HG03460 (cell line): ENCODE measurements around the gene ALX3.

Source experiments
- ATAC-seq: cut with Tn5 transposase; IDR thresholded peaks from one replicate; pipeline ENCODE4 v1.9.1; 2021; ENCODE audit not compliant: unreplicated experiment

The ALX3 gene

GRCh38 chr1:110067479-110067892, 3.0 kb downstream of the ALX3 start:
- ATAC-seq: no peak

DNA sequence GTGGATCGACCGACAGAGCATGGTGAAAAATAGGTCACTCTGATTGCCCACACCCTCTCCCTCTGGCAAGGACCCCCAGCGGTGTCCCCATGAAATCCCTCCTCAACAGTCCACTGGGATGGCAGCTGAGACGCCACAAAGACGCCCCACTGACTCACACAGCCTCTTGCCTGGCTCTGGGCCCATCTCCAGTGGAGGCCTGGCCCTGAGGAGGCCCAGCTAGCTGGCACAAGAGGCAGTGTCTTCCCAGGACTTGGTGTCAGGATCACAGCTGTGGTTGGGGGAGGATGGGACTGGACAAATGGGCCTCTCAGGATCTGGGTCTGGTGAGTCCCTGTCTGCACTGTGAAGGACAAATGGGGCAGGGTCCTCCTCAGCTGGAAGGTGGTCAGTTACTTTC, 4.6 kb downstream of the ALX3 start:
- no peak for ATAC-seq

DNA sequence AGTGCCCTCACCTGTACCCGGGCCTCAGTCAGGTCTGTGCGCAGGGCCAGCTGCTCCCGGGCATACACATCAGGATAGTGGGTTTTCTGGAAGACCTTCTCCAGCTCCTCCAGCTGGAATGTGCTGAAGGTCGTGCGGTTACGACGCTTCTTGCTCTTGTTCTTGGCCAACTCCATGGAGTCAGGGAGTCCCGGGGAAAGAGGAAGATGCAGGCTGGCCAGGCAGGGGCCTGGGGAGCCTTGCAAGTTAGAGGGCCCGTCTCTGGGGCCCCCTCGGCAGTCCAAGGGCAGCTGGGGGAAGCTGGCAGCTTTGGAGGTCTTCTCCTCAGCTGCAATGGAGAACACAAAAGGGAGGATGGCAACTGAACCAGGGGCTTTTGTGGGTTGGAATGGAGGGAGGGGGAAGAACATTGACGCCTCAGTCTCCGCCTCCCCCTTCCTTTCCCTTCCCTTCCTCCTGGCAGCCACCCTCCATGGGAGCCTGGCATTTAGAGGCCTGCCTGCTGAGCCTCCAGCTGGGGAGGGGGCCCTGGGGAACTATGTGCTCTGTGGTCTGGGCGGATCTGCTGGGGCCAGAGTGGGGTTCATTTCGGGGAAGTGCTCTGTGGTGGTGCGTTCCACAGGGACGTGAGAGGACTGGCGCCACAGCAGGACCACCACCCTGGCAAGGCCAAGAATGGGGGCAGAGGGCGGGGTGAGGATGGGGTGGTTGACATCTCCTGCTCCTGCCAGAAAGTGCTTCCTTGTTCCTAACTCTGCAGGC, 5.7 kb downstream of the ALX3 start:
- ATAC-seq: no peak

DNA sequence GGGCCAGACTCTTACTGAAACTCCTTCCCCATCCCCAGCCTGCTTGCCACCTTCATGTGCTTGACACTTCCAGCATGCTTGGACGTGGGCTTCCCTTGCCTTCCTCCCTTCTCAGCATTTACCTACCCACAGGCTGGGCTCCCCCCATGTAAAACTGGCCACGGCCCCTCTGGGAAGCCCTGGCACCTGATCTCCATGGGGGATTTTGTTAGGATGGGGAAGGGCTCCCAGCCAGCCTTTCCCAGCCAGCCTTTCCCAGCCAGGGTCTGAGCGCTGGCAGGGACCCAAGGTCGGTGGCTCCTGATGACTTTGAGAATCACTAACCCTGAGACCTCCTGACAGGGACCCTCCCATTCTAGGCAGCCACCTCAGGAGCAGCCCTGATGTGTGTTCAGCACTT, 6.7 kb downstream of the ALX3 start:
- no peak for ATAC-seq

- no peak for ATAC-seq
These were observed 7.9 kb downstream of the ALX3 start for GRCh38 chr1:110062612-110063011.

DNA sequence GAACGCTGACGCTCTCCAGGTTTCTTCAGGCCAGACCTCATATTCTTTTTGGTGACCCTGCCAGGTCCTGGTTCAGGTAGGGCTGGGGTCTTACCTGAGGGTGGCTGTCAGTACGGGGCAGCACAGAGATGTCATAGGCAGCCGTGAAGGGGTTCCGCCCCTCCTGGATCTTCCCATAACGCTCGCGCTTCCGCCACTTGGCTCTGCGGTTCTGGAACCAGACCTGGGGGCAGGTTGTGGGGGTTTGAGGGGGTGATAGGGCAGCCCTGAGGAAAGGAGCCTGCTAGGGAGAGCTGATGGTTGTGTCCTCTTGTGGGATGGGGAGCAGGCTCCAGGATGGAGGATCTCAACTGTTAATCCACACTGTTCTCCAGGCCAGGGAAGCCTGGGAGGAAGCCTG, 9.1 kb downstream of the ALX3 start:
- no peak for ATAC-seq

- no peak for ATAC-seq
These were observed 9.8 kb downstream of the ALX3 start for GRCh38 chr1:110060662-110061060.

DNA sequence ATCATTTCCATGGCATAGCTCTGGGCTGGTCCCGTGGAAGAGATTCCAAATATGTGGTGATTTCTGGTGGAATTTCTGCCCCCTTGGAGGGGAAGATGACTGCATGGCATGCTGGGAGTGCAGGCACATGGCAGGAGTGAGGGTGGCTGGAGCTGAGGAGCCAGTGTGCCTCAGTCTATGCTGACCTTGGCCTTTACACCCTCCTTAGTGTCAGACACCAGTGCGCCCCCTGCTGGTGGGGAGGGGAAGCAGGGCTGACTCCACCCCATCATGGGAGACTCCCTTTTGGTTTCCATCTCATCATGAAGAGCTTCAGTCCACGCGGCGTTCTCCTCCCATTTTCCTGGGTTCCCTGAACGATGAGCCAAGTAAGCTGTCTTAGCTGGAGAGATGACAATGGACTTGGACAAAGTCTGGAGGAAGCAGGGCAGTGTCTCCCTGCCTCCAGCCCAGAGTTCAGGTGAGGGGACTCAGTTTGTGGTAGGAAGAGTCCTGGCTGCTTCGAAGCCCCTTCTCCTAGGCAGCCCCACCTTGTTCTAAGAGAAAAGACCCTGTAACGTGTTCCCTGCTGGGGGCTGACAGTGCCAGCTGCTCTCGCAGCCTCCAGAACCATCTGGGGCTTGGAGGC, 10.3 kb downstream of the ALX3 start:
- no peak for ATAC-seq

- ATAC-seq: no peak
These were observed 11.2 kb downstream of the ALX3 start for GRCh38 chr1:110059133-110059863.

DNA sequence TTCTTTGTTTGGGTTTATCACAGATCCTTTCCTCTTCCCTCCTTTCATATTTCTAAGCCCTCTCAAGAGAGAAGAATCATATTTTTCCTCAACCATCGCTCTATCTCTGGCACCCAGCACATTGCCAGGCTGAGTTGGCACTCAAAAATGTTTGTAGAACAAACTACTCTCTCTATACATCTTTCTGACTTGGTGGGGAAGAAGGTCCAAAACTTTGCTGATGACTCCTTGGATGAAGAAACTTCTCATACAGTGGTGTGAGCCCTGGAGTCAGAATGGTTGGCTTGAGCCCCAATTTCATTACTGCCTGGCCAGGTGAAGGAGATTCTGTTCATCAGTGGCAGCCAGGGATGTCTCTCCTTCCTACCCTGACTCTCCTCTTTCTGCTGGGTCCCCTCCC, 11.9 kb downstream of the ALX3 start:
- no peak for ATAC-seq

- no peak for ATAC-seq
These were observed 12.4 kb downstream of the ALX3 start for GRCh38 chr1:110057963-110058518.

DNA sequence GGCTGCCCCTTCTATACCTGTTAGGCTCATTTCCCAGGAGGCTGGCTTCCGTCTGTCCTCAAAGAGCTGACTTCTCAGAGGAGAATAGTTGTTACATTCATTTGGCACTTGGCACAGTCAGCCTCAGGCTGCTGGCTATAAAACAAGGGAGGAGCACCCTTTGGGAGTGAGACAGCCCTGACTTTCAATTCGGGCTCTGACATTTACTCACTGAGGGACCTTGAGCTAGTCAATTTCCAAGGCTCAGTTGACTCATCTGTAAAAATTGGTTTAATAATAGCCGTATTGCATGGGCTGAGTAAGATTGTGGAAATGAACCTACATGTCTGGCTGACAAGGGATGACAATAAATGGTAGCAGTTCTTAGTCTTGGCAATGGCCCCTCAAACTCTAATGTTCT, 13.7 kb downstream of the ALX3 start:
- ATAC-seq: no peak

GRCh38 chr1:110056285-110056683, 14.2 kb downstream of the ALX3 start:
- no peak for ATAC-seq

DNA sequence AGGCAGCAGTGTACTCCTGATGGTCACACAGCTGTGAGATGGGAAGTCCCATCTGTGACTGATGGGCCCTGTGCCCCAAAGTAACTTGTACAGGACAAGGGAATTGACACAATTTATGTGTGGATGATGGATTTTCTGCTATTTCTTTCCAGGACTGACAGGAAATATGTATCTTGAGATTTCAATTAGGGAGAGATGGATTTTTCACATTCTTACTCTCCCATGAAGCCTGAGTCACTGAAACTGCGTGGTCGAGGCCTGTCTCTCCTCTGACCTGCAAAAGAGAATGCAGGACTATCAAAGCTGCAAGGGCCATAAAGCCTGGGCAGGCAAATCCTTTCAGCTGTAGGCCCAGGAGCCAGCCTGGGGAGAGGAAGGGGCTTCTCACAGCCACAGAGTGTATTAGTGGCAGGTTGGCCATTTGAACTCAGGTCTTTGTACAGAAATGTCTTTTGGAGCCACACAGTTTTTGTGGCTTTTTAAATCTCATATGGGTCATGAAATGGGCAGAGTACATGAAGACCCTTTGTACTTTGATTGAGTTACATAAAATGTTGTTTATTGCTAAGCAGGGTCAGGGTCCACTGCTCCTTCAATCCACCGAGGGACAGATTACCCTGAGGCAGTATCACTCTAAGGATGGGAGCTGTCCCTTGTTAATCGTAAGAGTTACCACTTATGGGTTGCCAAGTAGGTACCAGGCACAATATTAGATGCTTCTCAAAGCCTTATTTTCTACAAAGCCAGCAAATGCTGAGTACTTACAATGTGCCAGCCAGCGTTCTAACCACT, 14.8 kb downstream of the ALX3 start:
- ATAC-seq: no peak

DNA sequence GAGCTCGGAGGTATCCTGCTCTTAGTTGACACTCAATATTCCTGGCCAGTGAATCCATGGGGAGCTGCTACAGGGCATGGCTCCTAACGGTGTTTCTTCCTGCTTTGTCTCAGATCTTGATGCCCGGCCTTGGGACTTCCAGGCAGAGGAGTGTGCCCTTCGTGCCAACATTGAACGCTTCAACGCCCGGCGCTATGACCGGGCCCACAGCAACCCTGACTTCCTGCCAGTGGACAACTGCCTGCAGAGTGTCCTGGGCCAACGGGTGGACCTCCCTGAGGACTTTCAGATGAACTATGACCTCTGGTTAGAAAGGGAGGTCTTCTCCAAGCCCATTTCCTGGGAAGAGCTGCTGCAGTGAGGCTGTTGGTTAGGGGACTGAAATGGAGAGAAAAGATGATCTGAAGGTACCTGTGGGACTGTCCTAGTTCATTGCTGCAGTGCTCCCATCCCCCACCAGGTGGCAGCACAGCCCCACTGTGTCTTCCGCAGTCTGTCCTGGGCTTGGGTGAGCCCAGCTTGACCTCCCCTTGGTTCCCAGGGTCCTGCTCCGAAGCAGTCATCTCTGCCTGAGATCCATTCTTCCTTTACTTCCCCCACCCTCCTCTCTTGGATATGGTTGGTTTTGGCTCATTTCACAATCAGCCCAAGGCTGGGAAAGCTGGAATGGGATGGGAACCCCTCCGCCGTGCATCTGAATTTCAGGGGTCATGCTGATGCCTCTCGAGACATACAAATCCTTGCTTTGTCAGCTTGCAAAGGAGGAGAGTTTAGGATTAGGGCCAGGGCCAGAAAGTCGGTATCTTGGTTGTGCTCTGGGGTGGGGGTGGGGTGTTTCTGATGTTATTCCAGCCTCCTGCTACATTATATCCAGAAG, 16.7 kb downstream of the ALX3 start:
- peak; percentile 59 for ATAC-seq

DNA sequence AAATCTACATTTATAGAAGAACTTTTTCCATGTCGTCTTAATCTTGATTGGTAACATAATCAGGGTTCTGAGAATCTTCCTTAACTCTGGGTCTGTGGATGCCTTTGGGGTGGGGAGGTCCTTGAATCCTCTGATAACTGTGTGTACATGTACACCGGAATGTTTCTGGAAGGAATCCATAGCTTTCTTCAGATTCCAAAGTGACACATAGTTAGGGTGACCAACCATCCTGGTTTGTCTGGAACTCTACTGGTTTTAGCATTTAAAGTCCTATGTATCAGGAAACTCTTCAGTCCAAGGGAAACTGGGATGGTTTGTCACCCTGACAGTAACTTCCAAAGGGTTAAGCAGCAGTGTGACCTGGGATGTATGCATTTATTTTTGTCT, 19.2 kb downstream of the ALX3 start:
- ATAC-seq: no peak

GRCh38 chr1:110050602-110051261, 19.7 kb downstream of the ALX3 start:
- ATAC-seq: no peak

DNA sequence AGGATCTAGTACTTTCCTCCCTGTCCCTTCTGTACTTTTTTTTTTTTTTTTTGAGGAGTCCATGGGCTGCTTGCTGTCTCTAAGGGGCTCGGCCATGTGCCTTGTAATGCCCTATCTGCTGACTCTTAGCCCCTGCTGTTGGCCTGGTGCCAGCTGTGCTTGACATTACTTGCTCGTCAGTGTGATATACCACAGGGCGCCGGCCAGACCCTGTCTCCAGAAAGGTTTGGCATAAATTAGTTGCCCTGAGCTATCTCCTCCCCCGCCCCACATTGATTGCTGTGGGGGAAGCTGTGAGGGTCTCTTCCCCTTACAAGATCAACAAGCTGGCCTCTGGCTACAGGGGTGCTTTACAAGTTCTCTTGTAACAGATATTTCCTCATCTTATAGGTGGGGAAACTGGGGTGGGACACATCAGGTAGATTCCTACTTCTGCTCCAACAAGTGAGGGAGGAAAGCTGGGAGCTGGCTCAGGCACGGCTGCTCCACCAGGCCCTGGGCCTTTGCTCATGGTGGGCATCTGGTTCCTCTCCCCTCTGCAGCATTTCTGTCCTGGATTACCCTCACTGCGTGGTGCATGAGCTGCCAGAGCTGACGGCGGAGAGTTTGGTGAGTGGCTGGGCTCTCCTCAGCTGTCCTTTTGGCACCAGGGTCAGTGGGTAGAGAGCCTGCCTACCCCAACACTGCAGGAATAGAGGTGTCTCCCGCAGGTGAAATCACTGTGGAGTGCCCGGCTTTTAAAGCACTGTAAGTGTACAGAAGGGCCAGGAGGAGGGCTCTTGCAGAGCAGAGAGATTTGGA, 20.5 kb downstream of the ALX3 start:
- ATAC-seq: no peak
